MM.1S (cell line): ENCODE data around the gene MESD.

Source experiments
- DNase-seq: peaks from one replicate; pipeline ENCODE4 v3.0.0-alpha.2; 2015
- H2AFZ ChIP-seq: fragments of 300-600 bp; sonication (generic); 2 replicates; pipeline ENCODE4 v1.6.0; 2016; ENCODE audit warnings: antibody characterized with exemption, low read length
- H3F3A ChIP-seq: fragments of 300-600 bp; sonication (generic); 2 replicates; pipeline ENCODE4 v1.6.1; 2016; ENCODE audit warnings: mild to moderate bottlenecking, antibody characterized with exemption, low read length, moderate library complexity, mixed read lengths; ENCODE audit not compliant: insufficient read depth
- H3K27ac ChIP-seq: fragments of 300-600 bp; sonication (generic); 2 replicates; pipeline ENCODE4 v1.5.1; 2016; ENCODE audit warnings: mild to moderate bottlenecking, low read length
- H3K27me3 ChIP-seq: fragments of 300-600 bp; sonication (generic); replicated peaks from 2 replicates; pipeline ENCODE4 v1.6.0; 2016; ENCODE audit warnings: low read length; ENCODE audit not compliant: insufficient read depth
- H3K36me3 ChIP-seq: fragments of 300-600 bp; sonication (generic); replicated peaks from 2 replicates; pipeline ENCODE4 v1.6.1; 2016; ENCODE audit warnings: mild to moderate bottlenecking, low read length, mixed read lengths; ENCODE audit not compliant: insufficient read depth
- H3K4me1 ChIP-seq: fragments of 300-600 bp; sonication (generic); 2 replicates; pipeline ENCODE4 v1.6.1; 2016; ENCODE audit warnings: low read length, mixed read lengths
- H3K4me2 ChIP-seq: fragments of 300-600 bp; sonication (generic); 2 replicates; pipeline ENCODE4 v1.6.0; 2016; ENCODE audit warnings: low read depth, low read length
- H3K4me3 ChIP-seq: fragments of 300-600 bp; sonication (generic); 2 replicates; pipeline ENCODE4 v1.5.1; 2016; ENCODE audit warnings: low read length, mixed read lengths
- H3K79me2 ChIP-seq: fragments of 300-600 bp; sonication (generic); 2 replicates; pipeline ENCODE4 v1.6.1; 2016; ENCODE audit warnings: mixed run types, low read length, mixed read lengths
- H3K9ac ChIP-seq: fragments of 300-600 bp; sonication (generic); 2 replicates; pipeline ENCODE4 v1.6.1; 2016; ENCODE audit warnings: low read length, mixed read lengths
- H3K9me2 ChIP-seq: fragments of 300-600 bp; sonication (generic); replicated peaks from 2 replicates; pipeline ENCODE4 v1.6.1; 2016; ENCODE audit warnings: mild to moderate bottlenecking, low read length, mixed read lengths; ENCODE audit not compliant: insufficient read depth
- H3K9me3 ChIP-seq: fragments of 300-600 bp; sonication (generic); replicated peaks from 2 replicates; pipeline ENCODE4 v1.6.1; 2016; ENCODE audit warnings: mild to moderate bottlenecking, low read length, mixed read lengths; ENCODE audit not compliant: insufficient read depth
- H4K20me1 ChIP-seq: fragments of 300-600 bp; sonication (generic); 2 replicates; pipeline ENCODE4 v1.6.1; 2016; ENCODE audit warnings: mild to moderate bottlenecking, low read length, moderate library complexity, mixed read lengths; ENCODE audit not compliant: insufficient read depth
- CTCF ChIP-seq: fragments of 300-600 bp; sonication (generic); IDR thresholded peaks from 2 replicates; pipeline ENCODE4 v1.5.1; 2016; ENCODE audit warnings: antibody characterized with exemption, low read length, mixed read lengths
- EZH2 ChIP-seq: fragments of 300-600 bp; sonication (generic); optimal IDR thresholded peaks from 2 replicates; pipeline ENCODE3; 2017; ENCODE audit warnings: low read depth, mild to moderate bottlenecking, antibody characterized with exemption, low read length, mixed read lengths
- EZH2phosphoT487 ChIP-seq: fragments of 300-600 bp; sonication (generic); IDR thresholded peaks from 2 replicates; pipeline ENCODE4 v1.6.1; 2018; ENCODE audit warnings: antibody characterized with exemption, low read length

The MESD gene

GRCh38 chr15:81000624-81001151, 11.1 kb upstream of the MESD start, which contains the start of gene TLNRD1:
TSS of gene TLNRD1 (plus strand) at chr15:81000923. CDS start at chr15:81002272, 1,349 bp downstream.
- Histone ChIP-seq H2AFZ (peak within 1 kb of the TSS; percentile 56), H3K27me3 (no peaks in the 10 kb centered on the region), H3K9ac (peak within 1 kb of the TSS; percentile 94), H3K27ac (peak within 1 kb of the TSS; percentile 87), H4K20me1 (no peaks in the 10 kb centered on the region), H3K4me2 (peak within 1 kb of the TSS; percentile 87), H3K9me2 (no peaks in the 10 kb centered on the region), H3K79me2 (peaks cover 49% of the 10 kb centered on the region), H3F3A (peaks cover 26% of the 10 kb centered on the region), H3K9me3 (no peaks in the 10 kb centered on the region), H3K4me3 (peak within 1 kb of the TSS; percentile 75), H3K36me3 (no peaks in the 10 kb centered on the region), H3K4me1 (peaks cover 20% of the 10 kb centered on the region)
- peak; percentile 84 for DNase-seq
- TF ChIP-seq CTCF = no peak
- TF ChIP-seq EZH2phosphoT487 = no peak
- TF ChIP-seq EZH2 = no peak

- TF ChIP-seq EZH2phosphoT487 (no peak), CTCF (no peak), EZH2 (no peak)
These were observed 10.6 kb upstream of the MESD start for GRCh38 chr15:81000144-81000623.

GRCh38 chr15:80999623-81000036, 10.0 kb upstream of the MESD start:
- H3K4me3 ChIP-seq = peak overlapping the region; percentile 75
- DNase-seq = peak; percentile 90
- peak overlapping the region; percentile 87 for H3K27ac ChIP-seq
- peak overlapping the region; percentile 87 for H3K4me2 ChIP-seq
- no peaks in the 10 kb centered on the region for H3K36me3 ChIP-seq
- peaks cover 38% of the 10 kb centered on the region for H3K79me2 ChIP-seq
- H3K9ac ChIP-seq = peak overlapping the region; percentile 94
- no peaks in the 10 kb centered on the region for H3K9me2 ChIP-seq
- no peaks in the 10 kb centered on the region for H3K9me3 ChIP-seq
- TF ChIP-seq CTCF (no peak), EZH2phosphoT487 (no peak), EZH2 (no peak)
- H2AFZ ChIP-seq = no peak overlapping the region
- no peaks in the 10 kb centered on the region for H4K20me1 ChIP-seq
- no peaks in the 10 kb centered on the region for H3K27me3 ChIP-seq
- peaks cover 26% of the 10 kb centered on the region for H3F3A ChIP-seq
- peaks cover 21% of the 10 kb centered on the region for H3K4me1 ChIP-seq

More at GRCh38 chr15:81000144-81000623, 10.6 kb upstream of the MESD start:
- Histone ChIP-seq H3K4me3 (peak overlapping the region; percentile 75), H2AFZ (peak overlapping the region; percentile 56), H3K79me2 (peaks cover 44% of the 10 kb centered on the region), H3K4me2 (peak overlapping the region; percentile 87), H3K4me1 (peaks cover 21% of the 10 kb centered on the region), H3K36me3 (no peaks in the 10 kb centered on the region), H3K9me2 (no peaks in the 10 kb centered on the region), H3K9ac (peak overlapping the region; percentile 94), H3K27me3 (no peaks in the 10 kb centered on the region), H3F3A (peaks cover 26% of the 10 kb centered on the region), H3K27ac (peak overlapping the region; percentile 87), H4K20me1 (no peaks in the 10 kb centered on the region), H3K9me3 (no peaks in the 10 kb centered on the region)
- no peak for DNase-seq
